HepG2 (cell line): ENCODE data around the gene MAP3K8. TPM values are rescaled to one million over a fixed set of nuclear protein-coding genes. Genes with fewer than 3 reads are reported as not detected.

ENCODE experiments used
- ATAC-seq: fragments of 200-7000 bp; cut with Tn5 transposase; 3 replicates; pipeline ENCODE4 v1.9.1; 2020; ENCODE audit warnings: mild to moderate bottlenecking, moderate library complexity
- BruUV-seq: library from RNA; stranded (reverse); fragments of 400-500 nt; replicated peaks from 2 replicates; lab custom pipeline; 2021; lab: Mats Ljungman, UMichigan
- CTCF ChIA-PET: fragments of 300-600 bp; formaldehyde crosslinking; extraction: SDS; loops from one replicate; lab custom pipeline; 2021; ENCODE audit warnings: low total read pairs, inconsistent platforms, low intra/inter-chr PET ratio; lab: Yijun Ruan, JAX
- POLR2A ChIA-PET: fragments of 350-600 bp; sonication (Branson Sonifier 250); formaldehyde crosslinking; loops from one replicate; lab custom pipeline; 2020; ENCODE audit warnings: antibody characterized with exemption, inconsistent platforms; lab: Yijun Ruan, JAX
- DNase-seq: peaks from one replicate; pipeline ENCODE4 v3.0.0-alpha.2; 2015; ENCODE audit warnings: low spot score
- FAIRE-seq: peaks from 3 replicates; lab custom pipeline; 2011; peaks lifted over from hg19 to GRCh38; lab: Jason Lieb, UNC
- H2AFZ ChIP-seq: one replicate; pipeline ENCODE4 v1.6.1; 2011; ENCODE audit warnings: low read length, inconsistent platforms
- H3K27ac ChIP-seq: fragments of 300-600 bp; 3 replicates; pipeline ENCODE4 v1.8.0; 2011; ENCODE audit warnings: mixed run types, mild to moderate bottlenecking, mixed read lengths, low read length, inconsistent platforms; ENCODE audit not compliant: insufficient read depth; ENCODE audit errors: extremely low read length
- H3K27me3 ChIP-seq, 2 experiments: fragments of 200-600 bp in 1 of 2; 2 replicates in 1 of 2; 3 replicates in 1 of 2; pipeline versions ENCODE4 v1.6.0 to v1.8.0; 2011; ENCODE audit warnings: low read length in 2 of 2, mild to moderate bottlenecking in 2 of 2, moderate library complexity in 2 of 2, inconsistent platforms in 1 of 2; ENCODE audit not compliant: insufficient read depth in 2 of 2, control insufficient read depth in 1 of 2
- H3K36me3 ChIP-seq, 2 experiments: fragments of 200-600 bp in 1 of 2; replicated peaks in 1 of 2; 2 replicates in 1 of 2; 3 replicates in 1 of 2; pipeline versions ENCODE4 v1.5.1 to v1.8.0; 2011; ENCODE audit warnings: low read length in 2 of 2, inconsistent platforms in 1 of 2; ENCODE audit not compliant: insufficient read depth in 2 of 2, control insufficient read depth in 1 of 2
- H3K4me1 ChIP-seq: 2 replicates; pipeline ENCODE4 v1.5.1; 2012; ENCODE audit warnings: low read length, inconsistent platforms; ENCODE audit not compliant: insufficient read depth
- H3K4me2 ChIP-seq: 2 replicates; pipeline ENCODE4 v1.6.0; 2011; ENCODE audit warnings: low read depth, low read length, inconsistent platforms
- H3K4me3 ChIP-seq, 3 experiments: fragments of 200-600 bp in 1 of 3; sonication (generic), shearing (Covaris generic) in 1 of 3; replicated peaks in 1 of 3; 2 replicates each; pipeline ENCODE4 v1.5.1; 2011 to 2016; ENCODE audit warnings: low read length in 3 of 3, inconsistent platforms in 2 of 3, low read depth in 2 of 3, mild to moderate bottlenecking in 2 of 3, control low read depth in 1 of 3, mixed read lengths in 1 of 3; ENCODE audit not compliant: insufficient read depth in 1 of 3
- H3K79me2 ChIP-seq: one replicate; pipeline ENCODE4 v1.6.1; 2011; ENCODE audit warnings: low read length, inconsistent platforms; ENCODE audit not compliant: insufficient read depth
- H3K9ac ChIP-seq: 2 replicates; pipeline ENCODE4 v1.6.0; 2011; ENCODE audit warnings: mild to moderate bottlenecking, low read depth, low read length, inconsistent platforms; ENCODE audit not compliant: insufficient read depth
- H3K9me3 ChIP-seq: 2 replicates; pipeline ENCODE4 v1.5.1; 2012; ENCODE audit warnings: mild to moderate bottlenecking, low read length
- H4K20me1 ChIP-seq: 2 replicates; pipeline ENCODE4 v1.6.0; 2011; ENCODE audit warnings: inconsistent platforms, mild to moderate bottlenecking, low read length, moderate library complexity; ENCODE audit not compliant: insufficient read depth
- ATM ChIP-seq: fragments of 450-650 bp; IDR thresholded peaks from 2 replicates; pipeline ENCODE4 v1.7.1; 2017; ENCODE audit warnings: mild to moderate bottlenecking, borderline replicate concordance
- ISL2 ChIP-seq: sonication (generic); formaldehyde crosslinking; IDR thresholded peaks from 2 replicates; pipeline ENCODE4 v1.5.0; 2020; ENCODE audit warnings: missing genetic modification reagents
- KDM4B ChIP-seq: sonication (generic); formaldehyde crosslinking; IDR thresholded peaks from 2 replicates; pipeline ENCODE4 v1.4.0; 2020; ENCODE audit warnings: missing genetic modification reagents
- RAD51 ChIP-seq: fragments of 450-650 bp; IDR thresholded peaks from 2 replicates; pipeline ENCODE4 v1.6.1; 2016; ENCODE audit warnings: borderline replicate concordance
- RELA ChIP-seq: sonication (generic); formaldehyde crosslinking; IDR thresholded peaks from 2 replicates; pipeline ENCODE4 v1.4.0; 2020; ENCODE audit warnings: missing genetic modification reagents
- SAFB2 ChIP-seq: sonication (generic); formaldehyde crosslinking; IDR thresholded peaks from 2 replicates; pipeline ENCODE4 v1.5.1; 2020; ENCODE audit warnings: missing genetic modification reagents, low read depth, mild to moderate bottlenecking, borderline replicate concordance
- STAT5B ChIP-seq: sonication (generic); formaldehyde crosslinking; IDR thresholded peaks from 2 replicates; pipeline ENCODE4 v1.4.0; 2020; ENCODE audit warnings: missing genetic modification reagents
- THYN1 ChIP-seq: sonication (generic); formaldehyde crosslinking; IDR thresholded peaks from 2 replicates; pipeline ENCODE4 v1.8.1; 2023; ENCODE audit warnings: low read depth, mild to moderate bottlenecking, moderate library complexity, missing genetic modification reagents, borderline replicate concordance
- ZBTB7B ChIP-seq: sonication (generic); formaldehyde crosslinking; IDR thresholded peaks from 2 replicates; pipeline ENCODE4 v1.4.0; 2020; ENCODE audit warnings: missing genetic modification reagents
- ZNF205 ChIP-seq: IDR thresholded peaks from 2 replicates; pipeline ENCODE4 v1.6.1; 2018; ENCODE audit warnings: missing biosample characterization, missing genetic modification reagents
- ZNF317 ChIP-seq: sonication (generic); formaldehyde crosslinking; IDR thresholded peaks from 2 replicates; pipeline ENCODE4 v1.5.0; 2020; ENCODE audit warnings: mild to moderate bottlenecking, missing genetic modification reagents
- ZNF367 ChIP-seq: sonication (generic); formaldehyde crosslinking; IDR thresholded peaks from 2 replicates; pipeline ENCODE4 v1.4.0; 2020; ENCODE audit warnings: missing genetic modification reagents, borderline replicate concordance
- ZNF446 ChIP-seq: sonication (generic); formaldehyde crosslinking; IDR thresholded peaks from 2 replicates; pipeline ENCODE4 v1.5.0; 2020; ENCODE audit warnings: mild to moderate bottlenecking, missing genetic modification reagents
- ZNF552 ChIP-seq: sonication (generic); formaldehyde crosslinking; IDR thresholded peaks from 2 replicates; pipeline ENCODE4 v1.9.0; 2022; ENCODE audit warnings: missing genetic modification reagents, mild to moderate bottlenecking, borderline replicate concordance
- WGBS: methylation state at CpG from one replicate; pipeline ENCODE4 v1.1.6; 2017; ENCODE audit warnings: low lambda C conversion rate; 5-methylcytosine and 5-hydroxymethylcytosine counted together
- in situ Hi-C: cut with HindIII; loops from 2 replicates; pipeline ENCODE4 v1.10.0; 2017; ENCODE audit warnings: low pct_unique_long_range_greater_than_20kb; ENCODE audit not compliant: extremely low pct_ligation_motif_present
- intact Hi-C: fragments of 100-400 bp; cut with micrococcal nuclease; formaldehyde crosslinking; loops from one replicate; pipeline ENCODE4 v1.10.0; 2022; ENCODE audit not compliant: unreplicated experiment
- polyA plus RNA-seq, 8 experiments: library from polyadenylated mRNA; depleted of rRNA in 3 of 8; stranded (reverse) in 7 of 8; unstranded in 1 of 8; fragments of >200 nt; fragmentation: Illumina TruSeq in 4 of 8; extraction: Trizol in 4 of 8; gene quantifications; 2 replicates each; pipeline versions ENCODE4 v1.2.1 to v1.2.3, GENCODE V29; 2011 to 2016; ENCODE audit warnings: low read depth in 4 of 8, missing spikeins in 1 of 8, mixed read lengths in 1 of 8; ENCODE audit not compliant: insufficient read depth in 1 of 8
- total RNA-seq, 5 experiments: library from RNA; depleted of rRNA; stranded (reverse); fragments of >200 nt; fragmentation: Illumina TruSeq; extraction: Trizol; gene quantifications; 2 replicates each; pipeline ENCODE4 v1.2.3, GENCODE V29; 2016; ENCODE audit warnings: low read depth in 1 of 5
- TF ChIP-seq, protein P1 (sequence below): sonication (generic); formaldehyde crosslinking; conservative IDR thresholded peaks from 2 replicates; pipeline ENCODE4 v1.8.0; 2022; ENCODE audit warnings: mild to moderate bottlenecking, moderate library complexity, missing genetic modification reagents
- TF ChIP-seq, protein P2 (sequence below): sonication (generic); formaldehyde crosslinking; IDR thresholded peaks from 2 replicates; pipeline ENCODE4 v1.8.1; 2023; ENCODE audit warnings: mild to moderate bottlenecking, moderate library complexity, missing genetic modification reagents
- TF ChIP-seq, protein P3 (sequence below): sonication (generic); formaldehyde crosslinking; IDR thresholded peaks from 2 replicates; pipeline ENCODE4 v1.4.0; 2020; ENCODE audit warnings: missing genetic modification reagents, borderline replicate concordance
- TF ChIP-seq, protein P4 (sequence below): IDR thresholded peaks from 2 replicates; pipeline ENCODE4 v1.6.1; 2016; ENCODE audit warnings: low read depth

The MAP3K8 gene
- total and polyA plus RNA-seq, 2 of the 13 experiments (the other 11 are each of a cell fraction or from before 2014, with no cell fraction given), result 19.3 to 37.9 TPM

DNA sequence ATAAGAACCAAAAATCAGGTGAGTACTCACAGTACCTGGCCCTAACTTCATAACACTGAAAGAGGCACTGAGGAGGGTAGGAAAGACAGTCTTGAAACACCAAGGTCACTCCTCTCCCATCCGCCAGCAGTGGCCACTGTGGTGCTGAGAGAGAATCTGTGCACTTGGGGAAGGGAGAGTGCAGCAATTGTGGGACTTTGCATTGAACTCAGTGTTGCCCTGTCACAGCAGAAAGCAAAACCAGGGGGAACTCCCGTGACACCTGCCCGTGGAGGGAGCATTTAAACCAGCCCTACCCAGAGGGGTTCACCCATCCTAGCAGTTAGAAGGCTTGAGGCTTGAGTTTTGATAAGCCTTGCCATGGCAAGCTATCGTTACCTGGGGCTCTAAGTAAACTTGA, 35.2 kb upstream of the MAP3K8 start:
- in situ Hi-C loops (no loop called here), intact Hi-C loops (no loop called here)
- no TSS peak for BruUV-seq
- Histone ChIP-seq H3K4me3 (no peak overlapping the region), H2AFZ (no peak overlapping the region), H3K79me2 (no peaks in the 10 kb centered on the region), H3K4me1 (no peaks in the 10 kb centered on the region), H3K27me3 (peaks cover 0 to 20% of the 10 kb centered on the region in 2 experiments; a peak in 4 of 5 replicates), H3K36me3 (no peaks in the 10 kb centered on the region), H3K4me2 (no peak overlapping the region), H3K9me3 (no peaks in the 10 kb centered on the region), H3K27ac (no peak overlapping the region), H4K20me1 (no peaks in the 10 kb centered on the region), H3K9ac (no peak overlapping the region)
- ATAC-seq (no peak), FAIRE-seq (no peak), DNase-seq (no peak)
- 0% methylated on average over 3 of the region's 4 CpGs for WGBS
- TF ChIP-seq, protein P1, sequence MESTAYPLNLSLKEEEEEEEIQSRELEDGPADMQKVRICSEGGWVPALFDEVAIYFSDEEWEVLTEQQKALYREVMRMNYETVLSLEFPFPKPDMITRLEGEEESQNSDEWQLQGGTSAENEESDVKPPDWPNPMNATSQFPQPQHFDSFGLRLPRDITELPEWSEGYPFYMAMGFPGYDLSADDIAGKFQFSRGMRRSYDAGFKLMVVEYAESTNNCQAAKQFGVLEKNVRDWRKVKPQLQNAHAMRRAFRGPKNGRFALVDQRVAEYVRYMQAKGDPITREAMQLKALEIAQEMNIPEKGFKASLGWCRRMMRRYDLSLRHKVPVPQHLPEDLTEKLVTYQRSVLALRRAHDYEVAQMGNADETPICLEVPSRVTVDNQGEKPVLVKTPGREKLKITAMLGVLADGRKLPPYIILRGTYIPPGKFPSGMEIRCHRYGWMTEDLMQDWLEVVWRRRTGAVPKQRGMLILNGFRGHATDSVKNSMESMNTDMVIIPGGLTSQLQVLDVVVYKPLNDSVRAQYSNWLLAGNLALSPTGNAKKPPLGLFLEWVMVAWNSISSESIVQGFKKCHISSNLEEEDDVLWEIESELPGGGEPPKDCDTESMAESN (CRISPR knock-in tag), result no peak
- TF ChIP-seq ZNF205 (CRISPR knock-in tag) (no peak), THYN1 (CRISPR knock-in tag) (no peak), ZNF446 (no peak), ZNF552 (CRISPR knock-in tag) (no peak), ZBTB7B (no peak), RELA (CRISPR knock-in tag) (no peak), KDM4B (CRISPR knock-in tag) (no peak), ISL2 (CRISPR knock-in tag) (no peak), ZNF367 (CRISPR knock-in tag) (no peak), RAD51 (no peak), STAT5B (CRISPR knock-in tag) (no peak), ZNF317 (CRISPR knock-in tag) (no peak), ATM (no peak), SAFB2 (no peak)
- TF ChIP-seq, protein P2, sequence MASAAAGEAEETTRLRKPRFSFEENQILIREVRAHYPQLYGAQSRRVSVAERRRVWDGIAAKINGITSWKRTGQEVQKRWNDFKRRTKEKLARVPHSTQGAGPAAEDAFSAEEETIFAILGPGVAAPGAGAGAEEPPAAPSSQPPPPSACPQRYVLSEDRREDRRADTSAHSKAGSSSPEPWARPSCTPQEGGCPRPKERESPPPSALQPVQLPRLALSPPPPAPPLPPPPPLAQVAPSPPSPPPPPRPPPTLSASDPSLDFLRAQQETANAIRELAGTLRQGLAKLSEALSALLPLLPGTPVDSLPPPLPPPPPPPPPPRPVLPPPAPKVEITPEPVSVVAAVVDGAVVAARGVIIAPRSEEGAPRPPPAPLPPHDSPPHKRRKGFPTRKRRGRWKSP (CRISPR knock-in tag), result no peak
- TF ChIP-seq, protein P3, sequence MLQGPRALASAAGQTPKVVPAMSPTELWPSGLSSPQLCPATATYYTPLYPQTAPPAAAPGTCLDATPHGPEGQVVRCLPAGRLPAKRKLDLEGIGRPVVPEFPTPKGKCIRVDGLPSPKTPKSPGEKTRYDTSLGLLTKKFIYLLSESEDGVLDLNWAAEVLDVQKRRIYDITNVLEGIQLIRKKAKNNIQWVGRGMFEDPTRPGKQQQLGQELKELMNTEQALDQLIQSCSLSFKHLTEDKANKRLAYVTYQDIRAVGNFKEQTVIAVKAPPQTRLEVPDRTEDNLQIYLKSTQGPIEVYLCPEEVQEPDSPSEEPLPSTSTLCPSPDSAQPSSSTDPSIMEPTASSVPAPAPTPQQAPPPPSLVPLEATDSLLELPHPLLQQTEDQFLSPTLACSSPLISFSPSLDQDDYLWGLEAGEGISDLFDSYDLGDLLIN (CRISPR knock-in tag), result no peak
- TF ChIP-seq, protein P4, sequence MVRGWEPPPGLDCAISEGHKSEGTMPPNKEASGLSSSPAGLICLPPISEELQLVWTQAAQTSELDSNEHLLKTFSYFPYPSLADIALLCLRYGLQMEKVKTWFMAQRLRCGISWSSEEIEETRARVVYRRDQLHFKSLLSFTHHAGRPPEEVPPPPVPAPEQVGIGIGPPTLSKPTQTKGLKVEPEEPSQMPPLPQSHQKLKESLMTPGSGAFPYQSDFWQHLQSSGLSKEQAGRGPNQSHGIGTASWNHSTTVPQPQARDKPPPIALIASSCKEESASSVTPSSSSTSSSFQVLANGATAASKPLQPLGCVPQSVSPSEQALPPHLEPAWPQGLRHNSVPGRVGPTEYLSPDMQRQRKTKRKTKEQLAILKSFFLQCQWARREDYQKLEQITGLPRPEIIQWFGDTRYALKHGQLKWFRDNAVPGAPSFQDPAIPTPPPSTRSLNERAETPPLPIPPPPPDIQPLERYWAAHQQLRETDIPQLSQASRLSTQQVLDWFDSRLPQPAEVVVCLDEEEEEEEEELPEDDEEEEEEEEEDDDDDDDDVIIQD, result no peak
- POLR2A ChIA-PET, result no interaction called here
- CTCF ChIA-PET, result no interaction called here
